ENCODE data around the gene SS18L1.
A peak's percentile ranks its signal among the peaks of the same experiment; 100 is the strongest.

Gene SS18L1

GRCh38 chr20:62176866-62177265 lies 33.3 kb downstream of the SS18L1 start:
- DNase-seq: no peak

- DNase-seq: no peak
Observed at GRCh38 chr20:62177307-62177706, 33.7 kb downstream of the SS18L1 start.

GRCh38 chr20:62178316-62179161 lies 35.0 kb downstream of the SS18L1 start:
- no peak for DNase-seq

- no peak for DNase-seq
Observed at GRCh38 chr20:62179162-62179504, 35.6 kb downstream of the SS18L1 start.

GRCh38 chr20:62181808-62182207 lies 38.2 kb downstream of the SS18L1 start:
- no peak for DNase-seq

- DNase-seq: peak; percentile 97
Observed at GRCh38 chr20:62182469-62183425, 39.2 kb downstream of the SS18L1 start, which contains the start of gene MTG2. MTG2 (plus strand) TSS chr20:62183028; CDS start chr20:62193421, 10,393 bp downstream.

- DNase-seq: no peak
Observed at GRCh38 chr20:62183426-62184142, 40.0 kb downstream of the SS18L1 start.

GRCh38 chr20:62186096-62186426 lies 42.5 kb downstream of the SS18L1 start:
- no peak for DNase-seq

GRCh38 chr20:62186887-62187866 lies 43.6 kb downstream of the SS18L1 start:
- DNase-seq: no peak

- no peak for DNase-seq
Observed at GRCh38 chr20:62190639-62191411, 47.3 kb downstream of the SS18L1 start.

- no peak for DNase-seq
Observed at GRCh38 chr20:62191781-62192559, 48.4 kb downstream of the SS18L1 start.

GRCh38 chr20:62192635-62193034 lies 49.1 kb downstream of the SS18L1 start:
- no peak for DNase-seq

- DNase-seq: no peak
Observed at GRCh38 chr20:62193079-62194025, 49.8 kb downstream of the SS18L1 start.

GRCh38 chr20:62195075-62195405 lies 51.5 kb downstream of the SS18L1 start:
- DNase-seq: no peak

- no peak for DNase-seq
Observed at GRCh38 chr20:62195736-62196135, 52.2 kb downstream of the SS18L1 start.

GRCh38 chr20:62196286-62196685 lies 52.7 kb downstream of the SS18L1 start:
- no peak for DNase-seq

- no peak for DNase-seq
Observed at GRCh38 chr20:62197311-62197710, 53.7 kb downstream of the SS18L1 start.

GRCh38 chr20:62197801-62198200 lies 54.2 kb downstream of the SS18L1 start:
- DNase-seq: no peak

- DNase-seq: no peak
Observed at GRCh38 chr20:62198496-62198895, 54.9 kb downstream of the SS18L1 start.

Measured in femur (tissue), 1 donor.